HG03095 (cell line): Measurements from ENCODE around the gene GPR162.
"Not testable (repeated sequence)": the region's sequence is repeated elsewhere in the genome, so short reads cannot be mapped to it uniquely, and the experiment has no call there.

ENCODE experiments used
- ATAC-seq: cut with Tn5 transposase; IDR thresholded peaks from one replicate; pipeline ENCODE4 v1.9.1; 2021; ENCODE audit warnings: moderate library complexity; ENCODE audit not compliant: unreplicated experiment

The GPR162 gene

DNA sequence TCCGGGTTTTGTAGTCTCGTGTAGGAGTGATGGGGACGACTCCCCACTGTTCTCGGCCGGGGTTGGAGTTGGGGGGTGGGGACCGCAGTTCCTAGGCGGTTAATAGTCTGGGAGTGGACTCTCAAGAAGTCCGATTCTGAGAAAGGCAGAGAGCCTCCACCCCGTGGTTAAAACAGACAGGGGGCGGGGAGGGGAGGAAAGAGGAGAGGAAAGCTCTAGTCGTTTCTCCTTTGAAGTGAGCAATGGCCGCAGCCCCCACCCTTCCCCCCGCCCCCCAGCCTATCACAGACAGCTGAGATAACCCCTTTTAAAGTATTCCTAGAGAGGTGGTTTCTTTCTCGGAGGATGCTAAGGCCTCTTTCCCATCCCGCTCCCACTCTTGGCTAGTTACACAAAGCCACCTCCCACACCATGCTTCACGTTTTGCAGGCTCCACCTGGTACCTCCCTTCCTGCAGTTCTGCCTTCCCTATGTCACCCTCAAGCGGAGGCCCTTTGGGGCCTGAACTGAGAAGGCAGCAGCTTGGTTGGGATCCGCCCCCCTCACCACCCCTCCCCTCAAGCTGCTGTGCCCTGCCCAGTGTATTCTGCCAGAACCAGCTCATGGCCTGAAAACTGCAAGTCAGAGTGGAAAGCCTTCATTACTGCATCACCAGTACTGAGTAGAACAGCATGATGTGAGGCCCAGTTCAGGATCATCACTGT, 31.2 kb downstream of the GPR162 start:
- no peak for ATAC-seq

DNA sequence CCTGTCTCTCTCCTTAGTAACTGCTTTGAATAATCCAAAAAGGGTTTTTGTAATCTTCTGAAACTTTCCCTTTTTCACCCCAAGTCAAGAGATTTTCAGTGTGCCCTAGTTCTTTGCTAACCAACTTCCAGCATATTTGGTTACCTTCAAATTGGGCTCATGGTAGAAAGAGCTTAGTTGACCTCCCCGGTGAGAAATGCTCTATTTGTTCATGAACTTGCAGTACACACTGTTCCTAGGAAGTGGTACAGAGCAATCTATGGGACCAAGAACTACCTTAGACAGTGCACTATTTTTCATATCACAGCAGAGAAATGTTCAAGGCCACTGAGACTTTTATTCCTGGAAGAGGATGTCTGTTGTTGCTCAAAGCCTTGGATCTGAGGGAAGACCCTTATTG, 32.0 kb downstream of the GPR162 start:
- ATAC-seq: no peak

DNA sequence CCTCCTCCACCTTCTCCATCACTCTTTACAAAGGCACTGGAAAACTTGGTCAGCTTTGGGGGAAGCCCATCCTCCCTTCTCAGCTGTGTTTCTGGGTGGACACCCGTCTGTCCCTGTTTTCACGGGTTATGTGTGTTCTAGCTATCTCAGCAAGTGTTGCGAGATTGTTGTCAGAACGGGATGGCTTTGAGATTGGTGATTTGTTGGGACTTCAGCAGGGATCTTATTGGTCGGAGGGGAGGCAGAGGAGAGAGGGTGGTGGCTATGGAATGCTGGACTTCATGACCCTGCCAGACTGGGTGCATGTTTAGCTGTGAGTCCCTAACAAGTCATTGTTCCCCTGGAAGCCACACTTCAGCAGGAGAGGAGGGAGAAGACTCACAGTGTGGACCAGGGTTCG, 32.4 kb downstream of the GPR162 start:
- ATAC-seq: no peak

DNA sequence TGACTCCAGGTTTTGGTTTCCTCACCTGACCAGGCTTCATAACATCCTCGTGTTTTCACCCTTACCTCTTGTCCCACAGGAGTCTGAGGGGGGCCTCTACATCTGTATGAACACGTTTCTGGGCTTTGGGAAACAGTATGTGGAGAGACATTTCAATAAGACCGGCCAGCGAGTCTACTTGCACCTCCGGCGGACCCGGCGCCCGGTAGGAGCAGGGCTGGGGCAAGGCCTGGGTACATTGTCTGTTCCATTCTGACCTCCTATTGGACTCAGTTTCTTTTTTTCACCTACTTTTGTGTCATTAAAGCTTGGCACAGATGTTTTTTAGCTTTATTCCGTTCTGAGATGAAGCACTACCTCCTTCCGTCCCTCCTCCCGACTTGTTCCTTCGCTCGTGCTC, 33.7 kb downstream of the GPR162 start:
- ATAC-seq: no peak

DNA sequence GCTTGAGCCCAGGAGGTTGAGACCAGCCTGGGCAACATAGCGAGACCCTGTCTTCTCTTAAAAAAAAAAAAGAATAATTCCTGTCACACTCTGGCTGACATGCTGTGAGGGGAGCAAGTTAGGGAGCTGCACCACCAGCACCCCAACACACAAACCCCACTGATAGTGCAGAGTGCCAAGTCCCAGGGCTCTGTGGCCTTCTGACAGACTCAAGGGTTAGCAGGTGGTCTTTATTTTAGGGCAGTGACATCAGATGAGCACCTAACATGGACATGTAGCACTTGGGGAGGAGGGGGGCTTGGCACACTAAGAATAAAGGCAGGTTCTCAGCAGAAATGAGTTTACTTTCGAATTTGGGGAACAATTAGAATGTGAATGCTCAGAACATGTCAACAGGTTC, 37.2 kb downstream of the GPR162 start:
- no peak for ATAC-seq

DNA sequence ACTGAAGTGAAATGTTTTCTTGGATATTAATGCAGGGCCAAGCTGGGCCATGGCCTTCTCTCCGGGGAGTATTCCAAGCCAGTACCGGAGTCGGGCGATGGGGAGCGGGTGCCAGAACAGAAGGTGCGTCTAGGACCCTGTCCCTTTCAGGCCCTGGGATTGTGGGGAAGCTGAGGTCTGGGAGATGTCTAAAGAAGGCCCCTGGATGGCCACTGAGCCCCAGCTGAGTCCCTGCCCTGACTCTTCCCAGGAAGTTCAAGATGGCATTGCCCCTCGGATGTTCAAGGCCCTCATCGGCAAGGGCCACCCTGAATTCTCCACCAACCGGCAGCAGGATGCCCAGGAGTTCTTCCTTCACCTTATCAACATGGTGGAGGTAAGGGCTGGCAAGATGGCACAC, 38.5 kb downstream of the GPR162 start:
- no peak for ATAC-seq

DNA sequence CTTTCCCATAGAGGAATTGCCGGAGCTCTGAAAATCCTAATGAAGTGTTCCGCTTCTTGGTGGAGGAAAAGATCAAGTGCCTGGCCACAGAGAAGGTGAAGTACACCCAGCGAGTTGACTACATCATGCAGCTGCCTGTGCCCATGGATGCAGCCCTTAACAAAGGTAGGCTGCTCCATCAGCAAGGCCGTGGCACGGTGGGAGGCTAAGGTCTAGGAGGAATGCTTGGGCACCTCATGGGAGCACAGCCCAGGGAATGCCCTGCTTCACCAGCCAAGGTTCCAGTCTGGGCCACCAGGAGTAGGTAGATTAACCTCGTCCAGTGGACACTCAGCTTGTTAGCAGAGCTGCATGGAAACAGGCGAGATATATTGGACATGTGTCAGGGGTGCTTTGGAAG, 39.3 kb downstream of the GPR162 start:
- ATAC-seq: no peak

DNA sequence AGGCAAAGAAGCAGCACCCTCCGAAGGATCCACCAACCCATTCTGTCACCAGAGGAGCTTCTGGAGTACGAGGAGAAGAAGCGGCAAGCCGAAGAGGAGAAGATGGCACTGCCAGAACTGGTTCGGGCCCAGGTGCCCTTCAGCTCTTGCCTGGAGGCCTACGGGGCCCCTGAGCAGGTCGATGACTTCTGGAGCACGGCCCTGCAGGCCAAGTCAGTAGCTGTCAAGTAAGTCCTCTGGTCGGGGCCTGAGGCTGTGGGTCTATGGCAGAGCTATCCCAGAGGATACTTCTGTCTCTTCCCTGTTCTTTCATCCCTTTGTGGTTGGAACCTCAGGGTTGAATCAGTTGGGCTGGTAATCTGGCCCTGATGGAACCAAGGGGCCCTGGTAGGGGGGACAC, 39.8 kb downstream of the GPR162 start:
- no peak for ATAC-seq

DNA sequence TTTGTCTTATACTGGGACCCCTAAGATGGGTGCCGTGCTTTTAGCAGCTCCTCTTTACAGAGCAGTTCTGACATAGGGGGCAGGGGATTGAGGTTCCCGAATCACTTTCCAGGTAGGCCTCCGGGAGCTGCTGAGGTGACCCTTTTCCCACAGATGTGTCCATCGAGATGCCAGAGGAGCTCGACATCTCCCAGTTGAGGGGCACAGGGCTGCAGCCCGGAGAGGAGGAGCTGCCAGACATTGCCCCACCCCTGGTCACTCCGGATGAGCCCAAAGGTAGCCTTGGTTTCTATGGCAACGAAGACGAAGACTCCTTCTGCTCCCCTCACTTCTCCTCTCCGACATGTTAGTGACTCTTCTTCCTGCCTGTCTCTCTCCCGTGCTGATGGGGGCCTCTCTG, 41.4 kb downstream of the GPR162 start:
- ATAC-seq: no peak

DNA sequence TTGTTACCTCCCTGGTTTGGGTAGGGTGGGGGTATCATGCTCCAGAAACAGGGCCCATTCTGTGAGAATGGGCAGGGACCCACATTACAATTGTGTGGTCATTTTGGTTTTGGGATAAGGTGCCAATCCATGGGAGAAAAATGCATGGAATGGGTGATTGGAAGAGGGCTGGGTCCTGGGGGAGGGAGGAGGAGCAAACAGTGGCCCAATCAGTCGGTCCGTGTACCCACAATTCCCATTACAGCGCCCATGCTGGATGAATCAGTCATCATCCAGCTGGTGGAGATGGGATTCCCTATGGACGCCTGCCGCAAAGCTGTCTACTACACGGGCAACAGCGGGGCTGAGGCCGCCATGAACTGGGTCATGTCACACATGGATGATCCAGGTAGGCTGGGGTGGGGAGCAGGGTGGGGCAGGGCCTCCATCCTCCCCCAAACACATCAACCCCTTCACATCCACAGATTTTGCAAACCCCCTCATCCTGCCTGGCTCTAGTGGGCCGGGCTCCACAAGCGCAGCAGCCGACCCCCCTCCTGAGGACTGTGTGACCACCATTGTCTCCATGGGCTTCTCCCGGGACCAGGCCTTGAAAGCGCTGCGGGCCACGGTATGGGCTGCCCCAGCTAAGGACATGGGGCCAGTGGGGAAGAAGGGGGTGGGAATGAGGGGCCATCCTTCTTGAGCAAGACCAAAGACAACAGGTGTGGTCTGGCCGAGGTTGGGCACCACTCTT, 42.1 kb downstream of the GPR162 start:
- ATAC-seq: no peak

DNA sequence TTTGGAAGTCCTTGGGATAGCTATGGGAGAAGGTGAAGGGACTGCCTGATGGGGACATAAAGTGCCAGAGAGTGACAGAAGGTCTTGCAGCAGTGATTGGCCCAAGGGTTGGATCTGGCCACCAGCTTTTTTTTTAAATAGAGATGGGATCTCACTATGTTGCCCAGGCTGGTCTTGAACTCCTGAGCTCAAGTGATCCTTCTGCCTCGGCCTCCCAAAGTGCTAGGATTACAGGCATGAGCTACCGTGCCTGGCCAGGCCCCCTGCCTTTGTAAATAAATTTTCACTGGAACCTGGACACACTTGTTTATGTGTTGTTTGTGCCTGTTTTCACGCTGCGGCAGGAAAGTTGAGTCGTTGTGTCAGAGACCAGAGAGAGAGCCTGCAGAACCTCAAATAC, 43.7 kb downstream of the GPR162 start:
- ATAC-seq: not testable (repeated sequence)

DNA sequence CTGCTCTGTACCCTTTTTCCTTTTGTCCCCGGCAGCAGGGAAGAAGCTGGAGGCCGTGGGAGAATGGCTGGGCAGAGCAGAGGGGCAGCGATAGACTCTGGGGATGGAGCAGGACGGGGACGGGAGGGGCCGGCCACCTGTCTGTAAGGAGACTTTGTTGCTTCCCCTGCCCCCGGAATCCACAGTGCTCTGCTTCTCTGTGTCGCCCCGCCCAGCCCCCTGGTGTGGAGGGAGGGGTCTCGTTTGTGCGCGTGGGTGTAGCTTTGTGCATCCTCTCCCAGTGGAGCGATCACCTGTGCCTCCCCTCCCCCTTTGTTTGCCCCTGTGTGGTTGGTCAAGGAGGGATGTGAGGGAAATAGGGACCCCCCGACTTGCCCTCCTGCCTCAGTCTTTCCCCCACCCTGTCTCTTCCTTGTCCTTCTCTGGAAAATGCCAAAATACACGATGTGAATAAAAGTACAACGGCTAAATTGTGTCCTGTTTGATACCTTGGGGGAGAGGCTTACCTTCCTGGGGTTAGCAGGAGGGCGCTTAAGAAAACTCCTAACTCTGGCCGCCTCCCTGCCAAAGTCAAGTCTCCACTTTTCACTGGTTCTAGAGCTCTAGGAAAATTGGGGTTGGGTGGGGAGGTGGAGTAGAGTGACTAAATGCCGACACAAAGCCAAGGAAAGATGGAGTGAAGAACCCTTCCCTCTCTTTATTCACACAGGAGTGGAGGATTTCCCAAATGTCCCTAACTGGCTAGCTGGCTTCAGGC, 44.7 kb downstream of the GPR162 start:
- ATAC-seq: no peak

DNA sequence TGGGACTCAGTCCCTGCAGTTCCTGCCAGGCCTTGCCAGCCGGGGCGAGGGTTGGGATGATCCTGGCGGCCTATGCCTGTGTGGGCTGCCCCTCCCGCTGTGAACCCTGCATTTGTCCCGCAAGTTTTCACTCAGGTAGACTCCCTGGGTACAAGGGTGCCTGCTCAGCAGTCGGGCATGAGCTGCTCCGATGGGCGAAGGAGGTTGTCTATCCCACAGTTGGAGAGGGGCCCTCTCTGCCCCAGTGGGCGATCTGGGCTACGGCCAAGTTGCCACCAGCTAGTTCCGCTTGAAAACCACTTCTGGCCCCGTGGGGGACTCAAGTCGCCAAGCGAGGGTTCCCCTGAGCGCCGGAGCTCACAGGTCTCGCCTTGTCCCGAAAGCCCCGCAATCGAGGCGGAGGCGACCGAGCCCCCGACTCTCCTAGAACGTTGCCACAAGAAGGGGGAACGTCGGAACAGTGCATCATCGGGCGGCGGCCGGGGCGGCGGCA, 45.3 kb downstream of the GPR162 start:
- ATAC-seq: peak; percentile 7

DNA sequence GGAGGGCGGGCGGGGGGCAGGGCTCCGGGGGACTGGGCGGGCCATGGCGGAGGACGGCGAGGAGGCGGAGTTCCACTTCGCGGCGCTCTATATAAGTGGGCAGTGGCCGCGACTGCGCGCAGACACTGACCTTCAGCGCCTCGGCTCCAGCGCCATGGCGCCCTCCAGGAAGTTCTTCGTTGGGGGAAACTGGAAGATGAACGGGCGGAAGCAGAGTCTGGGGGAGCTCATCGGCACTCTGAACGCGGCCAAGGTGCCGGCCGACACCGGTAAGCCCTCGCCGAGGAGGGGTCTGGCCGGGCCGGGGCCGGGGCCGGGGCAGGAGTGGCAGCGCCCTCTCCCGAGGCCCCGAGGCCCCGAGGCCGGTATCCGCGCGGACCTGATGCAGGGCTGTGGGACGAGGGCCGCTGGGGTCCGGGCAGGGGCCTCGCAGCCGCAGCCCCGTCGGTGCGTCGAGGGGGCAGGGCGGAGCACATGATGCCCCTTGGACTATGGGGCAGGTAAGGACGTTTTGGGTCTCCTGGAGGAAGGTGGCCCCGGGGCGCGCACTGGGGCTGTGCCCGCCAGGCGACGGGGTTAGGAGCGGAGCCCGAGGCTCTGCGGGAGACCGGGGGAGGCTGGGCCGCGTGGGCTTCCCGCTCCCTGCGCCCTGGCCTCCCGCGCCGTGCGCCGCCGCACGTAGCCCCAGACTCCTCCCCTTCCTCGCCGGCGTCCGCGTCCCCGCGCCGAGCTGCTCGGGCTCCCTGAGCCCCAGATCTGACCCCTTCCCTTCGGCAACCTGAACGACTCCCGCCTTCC, 46.0 kb downstream of the GPR162 start, which contains the start of gene TPI1:
Gene TPI1 (plus strand): TSS at position 119 of the 798 bp plus-strand sequence. CDS start 36 bp downstream, at position 155.
- peak; percentile 47 for ATAC-seq

DNA sequence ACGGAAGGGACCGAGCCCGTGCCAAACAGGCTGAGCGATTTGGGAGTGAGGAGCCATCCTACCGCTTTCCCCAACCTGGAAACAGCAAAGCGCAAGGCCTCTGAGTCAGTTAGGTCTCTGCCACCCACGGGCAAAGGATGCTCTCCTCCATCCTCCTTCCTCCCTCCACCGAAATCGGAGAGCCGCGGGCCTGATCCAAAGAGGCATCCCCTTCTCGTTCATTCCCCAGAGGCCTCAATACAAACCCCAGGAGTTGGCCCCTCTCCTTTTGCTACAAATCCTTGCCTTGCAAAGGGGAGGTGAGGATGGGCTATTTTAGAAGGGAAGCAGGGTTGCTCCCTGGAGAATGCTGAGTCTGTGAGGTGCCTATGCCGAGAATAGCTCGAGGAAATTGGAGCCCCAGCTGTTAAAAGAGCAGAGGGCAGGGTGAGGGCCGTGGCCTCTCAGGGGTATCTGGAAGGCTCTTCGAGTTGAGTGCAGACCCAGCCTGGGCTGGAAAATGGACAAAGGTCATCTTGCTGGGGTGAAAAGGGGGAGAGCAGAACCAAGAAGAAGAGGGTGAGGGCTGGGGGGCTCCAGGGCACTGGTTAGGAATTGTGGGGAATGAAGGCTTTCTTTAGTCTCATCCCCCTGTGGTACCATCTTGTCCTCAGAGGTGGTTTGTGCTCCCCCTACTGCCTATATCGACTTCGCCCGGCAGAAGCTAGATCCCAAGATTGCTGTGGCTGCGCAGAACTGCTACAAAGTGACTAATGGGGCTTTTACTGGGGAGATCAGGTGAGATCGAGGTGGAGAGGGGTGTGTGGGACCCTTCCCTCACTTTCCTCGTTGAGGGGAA, 46.8 kb downstream of the GPR162 start:
- no peak for ATAC-seq

DNA sequence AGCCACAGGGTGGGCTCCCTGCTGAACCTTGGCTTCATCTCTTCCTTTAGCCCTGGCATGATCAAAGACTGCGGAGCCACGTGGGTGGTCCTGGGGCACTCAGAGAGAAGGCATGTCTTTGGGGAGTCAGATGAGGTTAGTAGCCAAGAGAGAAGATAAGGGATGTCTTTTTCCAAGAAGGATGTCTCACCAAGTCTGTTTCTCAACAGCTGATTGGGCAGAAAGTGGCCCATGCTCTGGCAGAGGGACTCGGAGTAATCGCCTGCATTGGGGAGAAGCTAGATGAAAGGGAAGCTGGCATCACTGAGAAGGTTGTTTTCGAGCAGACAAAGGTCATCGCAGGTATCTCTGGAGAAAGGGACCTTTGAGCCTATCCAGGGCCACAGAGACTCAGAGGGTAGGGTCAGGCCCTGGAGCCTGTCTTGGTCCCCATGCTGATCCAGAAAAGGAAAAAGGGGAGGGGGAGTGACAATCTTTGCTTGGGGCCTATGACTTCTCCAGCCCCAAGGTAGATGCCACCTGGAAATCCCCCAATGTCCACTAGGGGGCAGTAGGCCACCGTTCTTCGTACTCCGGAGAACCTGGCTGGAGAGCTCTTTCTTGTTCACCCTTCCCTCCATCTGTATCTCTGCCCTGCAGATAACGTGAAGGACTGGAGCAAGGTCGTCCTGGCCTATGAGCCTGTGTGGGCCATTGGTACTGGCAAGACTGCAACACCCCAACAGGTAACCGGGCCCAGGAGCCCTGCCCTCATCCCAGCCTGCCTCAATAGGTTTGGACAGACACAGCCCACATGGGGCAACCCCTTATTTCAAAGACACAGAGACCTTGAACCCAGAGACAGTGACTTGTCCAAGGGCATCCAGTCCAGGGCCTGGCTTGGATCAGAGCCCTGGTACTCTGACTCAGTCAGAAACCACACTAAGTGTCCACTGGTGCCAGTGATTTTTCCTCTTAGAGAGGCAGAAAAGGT, 47.7 kb downstream of the GPR162 start:
- no peak for ATAC-seq

DNA sequence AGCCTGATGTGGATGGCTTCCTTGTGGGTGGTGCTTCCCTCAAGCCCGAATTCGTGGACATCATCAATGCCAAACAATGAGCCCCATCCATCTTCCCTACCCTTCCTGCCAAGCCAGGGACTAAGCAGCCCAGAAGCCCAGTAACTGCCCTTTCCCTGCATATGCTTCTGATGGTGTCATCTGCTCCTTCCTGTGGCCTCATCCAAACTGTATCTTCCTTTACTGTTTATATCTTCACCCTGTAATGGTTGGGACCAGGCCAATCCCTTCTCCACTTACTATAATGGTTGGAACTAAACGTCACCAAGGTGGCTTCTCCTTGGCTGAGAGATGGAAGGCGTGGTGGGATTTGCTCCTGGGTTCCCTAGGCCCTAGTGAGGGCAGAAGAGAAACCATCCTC, 48.7 kb downstream of the GPR162 start:
- not testable (repeated sequence) for ATAC-seq

DNA sequence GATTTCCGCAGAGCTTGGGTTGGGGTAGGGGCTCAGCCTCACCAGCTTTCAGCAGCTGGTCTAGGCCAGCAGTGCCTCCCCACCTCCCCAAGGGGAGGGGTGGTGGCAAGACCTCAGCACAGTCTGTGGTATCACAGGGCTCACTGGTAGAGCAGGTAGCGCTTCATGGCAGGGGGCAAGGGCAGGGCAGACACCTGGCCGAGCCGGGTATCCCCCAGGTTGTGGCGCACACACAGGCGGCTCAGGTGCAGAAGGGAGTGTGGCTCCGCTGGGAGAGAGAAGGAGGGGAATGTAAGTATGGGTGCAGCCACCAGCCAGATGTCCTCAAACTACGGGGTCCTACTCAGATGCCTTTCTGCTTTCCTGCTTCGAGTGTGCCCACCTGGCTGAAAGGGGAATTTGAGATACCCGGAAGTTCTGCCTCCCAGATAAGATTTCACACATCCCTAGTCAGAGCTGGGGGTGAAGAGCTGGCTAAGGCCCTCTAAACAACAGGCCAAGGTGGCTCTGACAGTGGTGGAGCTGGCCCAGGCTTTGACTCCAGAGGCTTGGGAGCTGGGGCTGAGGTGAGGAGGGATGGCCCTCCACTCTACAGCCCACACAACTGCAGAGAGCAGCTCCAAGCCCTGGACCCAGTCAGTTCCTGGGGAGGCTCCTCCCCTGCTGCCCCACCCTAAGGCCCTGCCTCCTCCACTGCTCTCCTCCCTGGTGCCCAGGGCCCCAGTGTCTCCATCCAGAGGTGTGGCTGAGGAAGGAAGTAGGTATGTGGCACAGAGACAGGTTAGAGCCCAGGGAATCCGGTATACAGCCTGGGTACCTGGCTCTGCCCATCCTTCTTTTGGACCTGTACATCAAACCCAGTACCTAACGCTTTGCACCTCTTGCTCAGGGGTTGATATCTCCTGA, 49.7 kb downstream of the GPR162 start:
- no peak for ATAC-seq
